Measurements from ENCODE around the gene UBE2I.

- TF ChIP-seq EZH2 (IDR thresholded peaks at IDR 0.05; ENCODE audit: insufficient read depth, low read length) (no peak), CTCF (IDR thresholded peaks at IDR 0.05; ENCODE audit: insufficient read depth, low read depth, low read length) (no peak)
Observed at GRCh38 chr16:1275791-1276579, 33.5 kb upstream of the UBE2I start.
